ENCODE data around the gene ABI3BP.

GRCh38 chr3:100976611-100977010 is 16.6 kb downstream of the ABI3BP start:
- TF ChIP-seq POLR2A (IDR thresholded peaks at IDR 0.05) (no peak), CTCF (IDR thresholded peaks at IDR 0.05) (no peak)
